Fibroblast of pulmonary artery (primary cell): ENCODE measurements around the gene ANKRD53.

Source experiments
- DNase-seq: peaks from one replicate; pipeline ENCODE4 v3.0.0-alpha.2; 2010; ENCODE audit warnings: low read depth
- H3K4me3 ChIP-seq: replicated peaks from 2 replicates; pipeline ENCODE4 v1.5.1; 2011; ENCODE audit warnings: low read depth, mild to moderate bottlenecking, control low read depth, low read length, moderate library complexity
- TF ChIP-seq, protein P1 (sequence below): IDR thresholded peaks from 2 replicates; pipeline ENCODE4 v1.5.1; 2011; ENCODE audit warnings: mild to moderate bottlenecking, control low read depth, low read length, inconsistent platforms; ENCODE audit errors: missing control alignments

Gene ANKRD53

DNA sequence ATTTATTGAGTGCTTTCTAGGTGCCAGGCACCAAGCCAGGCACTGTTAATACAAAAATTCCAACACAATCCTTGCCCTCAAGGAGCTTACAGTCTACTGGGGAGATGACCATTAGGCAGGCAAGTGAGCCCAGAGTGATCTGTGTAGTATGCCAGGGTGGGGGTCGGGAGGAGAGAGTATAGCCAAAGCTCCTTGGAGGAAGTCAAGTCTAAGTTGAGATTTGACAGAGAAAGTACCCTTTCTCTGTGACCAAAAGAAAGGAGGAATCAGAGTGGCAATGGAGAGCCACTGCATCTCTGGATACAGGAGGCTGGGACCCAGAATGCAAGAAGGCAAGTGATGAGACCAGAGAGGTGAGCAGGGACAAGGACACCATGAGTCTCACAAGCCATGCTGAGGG, 7.5 kb downstream of the ANKRD53 start:
- TF ChIP-seq, protein P1, sequence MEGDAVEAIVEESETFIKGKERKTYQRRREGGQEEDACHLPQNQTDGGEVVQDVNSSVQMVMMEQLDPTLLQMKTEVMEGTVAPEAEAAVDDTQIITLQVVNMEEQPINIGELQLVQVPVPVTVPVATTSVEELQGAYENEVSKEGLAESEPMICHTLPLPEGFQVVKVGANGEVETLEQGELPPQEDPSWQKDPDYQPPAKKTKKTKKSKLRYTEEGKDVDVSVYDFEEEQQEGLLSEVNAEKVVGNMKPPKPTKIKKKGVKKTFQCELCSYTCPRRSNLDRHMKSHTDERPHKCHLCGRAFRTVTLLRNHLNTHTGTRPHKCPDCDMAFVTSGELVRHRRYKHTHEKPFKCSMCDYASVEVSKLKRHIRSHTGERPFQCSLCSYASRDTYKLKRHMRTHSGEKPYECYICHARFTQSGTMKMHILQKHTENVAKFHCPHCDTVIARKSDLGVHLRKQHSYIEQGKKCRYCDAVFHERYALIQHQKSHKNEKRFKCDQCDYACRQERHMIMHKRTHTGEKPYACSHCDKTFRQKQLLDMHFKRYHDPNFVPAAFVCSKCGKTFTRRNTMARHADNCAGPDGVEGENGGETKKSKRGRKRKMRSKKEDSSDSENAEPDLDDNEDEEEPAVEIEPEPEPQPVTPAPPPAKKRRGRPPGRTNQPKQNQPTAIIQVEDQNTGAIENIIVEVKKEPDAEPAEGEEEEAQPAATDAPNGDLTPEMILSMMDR = no peak
- no peak overlapping the region for H3K4me3 ChIP-seq
- DNase-seq = no peak

DNA sequence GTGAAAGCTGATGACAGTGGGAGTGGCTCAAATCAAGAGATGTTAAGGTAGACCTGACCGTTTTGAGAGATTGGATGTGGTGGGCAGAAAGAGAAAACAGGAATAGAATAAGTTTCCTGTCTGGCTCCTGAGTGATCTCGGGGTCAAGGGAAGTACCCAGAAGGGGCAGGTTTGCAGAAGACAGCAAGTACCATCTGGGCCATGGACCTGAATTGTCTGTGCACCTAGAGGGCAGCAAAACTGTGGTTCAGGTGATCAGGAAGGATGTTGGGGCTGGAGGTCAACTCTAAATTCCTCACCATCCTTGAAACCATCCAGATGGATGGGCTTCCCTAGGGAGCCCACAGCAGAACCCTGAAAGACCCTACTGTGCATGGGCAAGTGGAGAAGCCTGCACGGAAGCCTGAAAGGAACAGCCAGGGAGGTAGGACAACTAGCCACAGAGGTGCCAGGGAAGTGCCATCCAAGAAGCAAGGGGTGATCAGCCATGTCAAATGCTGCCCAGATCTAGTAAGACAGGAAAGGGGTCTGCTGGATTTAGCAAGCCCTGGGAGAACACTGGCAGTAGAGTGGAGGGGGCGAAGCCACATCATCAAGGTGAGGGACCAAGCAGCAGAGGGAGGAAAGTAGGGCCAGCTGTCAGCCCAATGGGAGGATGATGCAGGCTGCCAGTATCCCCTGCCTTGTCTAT, 8.2 kb downstream of the ANKRD53 start:
- DNase-seq = no peak
- TF ChIP-seq, protein P1 = no peak
- H3K4me3 ChIP-seq = no peak overlapping the region

DNA sequence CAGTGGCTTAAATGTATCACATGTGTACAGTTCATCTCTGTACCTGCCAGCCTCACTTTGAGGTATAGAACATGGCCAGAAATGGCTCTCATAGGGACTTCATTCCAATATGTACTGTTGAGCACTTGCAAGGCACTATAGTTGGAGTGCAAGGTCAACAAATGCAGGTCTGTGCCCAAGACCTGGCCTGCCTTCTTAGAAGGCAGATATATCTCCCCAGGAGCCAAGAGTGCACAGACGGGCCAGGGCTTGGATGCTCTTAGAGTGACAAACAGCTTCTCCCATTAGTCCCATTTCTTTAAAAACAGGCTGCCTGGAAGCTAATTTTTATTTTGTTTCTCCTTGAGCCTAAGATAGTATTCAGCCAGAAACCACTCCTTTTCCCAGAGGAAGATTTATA, 9.0 kb downstream of the ANKRD53 start:
- H3K4me3 ChIP-seq = no peak overlapping the region
- TF ChIP-seq, protein P1 = no peak

DNA sequence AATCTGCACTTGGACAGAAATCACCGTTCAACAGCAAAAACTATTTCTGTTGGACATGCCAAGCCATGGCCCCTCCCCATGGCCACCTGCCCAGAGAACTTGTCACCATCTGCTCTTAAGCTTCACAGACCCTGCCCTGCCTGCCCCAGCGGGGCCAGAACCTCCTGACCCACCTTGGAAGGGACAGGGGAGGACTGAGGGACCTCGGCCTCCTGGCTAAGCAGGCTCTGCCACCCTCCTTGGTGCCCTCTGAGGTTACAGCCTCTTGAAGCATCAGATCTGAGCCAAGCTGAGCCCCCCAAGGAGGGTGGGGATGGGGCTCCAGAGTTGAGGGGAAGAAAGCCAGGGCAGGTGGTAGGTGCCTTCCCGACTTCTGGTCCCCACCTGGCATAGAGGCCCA, 9.7 kb downstream of the ANKRD53 start:
- no peak overlapping the region for H3K4me3 ChIP-seq
- no peak for DNase-seq
- TF ChIP-seq, protein P1 = no peak

More for the DNA sequence above, 9.0 kb downstream of the ANKRD53 start:
- DNase-seq = no peak

DNA sequence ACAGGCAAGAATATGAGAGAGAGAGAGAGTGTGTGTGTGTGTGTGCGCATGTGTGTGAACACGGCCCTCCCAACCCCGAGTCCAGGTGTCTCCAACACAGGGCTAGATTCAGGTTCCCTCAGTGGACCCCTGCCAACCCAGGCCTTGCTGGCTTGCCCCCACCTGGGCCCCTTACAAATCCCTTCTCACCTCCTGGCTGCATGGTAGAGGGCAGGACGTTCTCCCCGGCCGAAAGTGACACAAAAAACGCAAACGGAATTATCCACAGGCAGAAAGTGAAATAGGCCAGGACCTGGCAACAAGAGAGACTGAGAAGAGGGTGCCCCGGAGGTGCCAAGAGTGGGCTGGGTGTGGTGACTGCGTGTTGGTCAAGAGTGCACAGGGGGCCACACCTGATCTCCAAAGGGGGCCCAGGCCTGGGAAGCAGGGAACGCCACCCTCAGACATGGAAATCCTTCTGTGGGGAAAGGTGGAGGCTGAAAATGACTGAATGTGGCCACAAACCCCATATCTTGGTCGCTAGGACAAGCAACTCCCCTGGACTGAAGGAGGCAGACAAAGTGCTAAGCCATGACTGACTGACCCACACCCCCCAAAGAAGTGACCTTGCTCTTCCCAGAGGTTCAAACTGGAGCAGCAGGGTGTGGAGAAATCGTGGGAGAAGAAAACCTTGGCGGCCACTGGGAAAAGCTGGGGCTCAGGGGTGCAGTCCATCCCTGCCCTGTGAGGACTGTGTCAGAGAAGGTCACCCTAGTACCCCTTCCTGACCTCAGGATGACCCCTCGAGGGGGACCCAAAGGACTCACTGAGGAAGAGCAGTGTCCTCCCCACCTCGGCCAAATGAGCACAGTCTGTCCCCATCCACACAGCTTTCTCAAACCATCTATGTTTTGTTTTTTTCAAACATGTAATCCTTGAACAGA, 10.6 kb downstream of the ANKRD53 start:
- TF ChIP-seq, protein P1 = no peak
- no peak overlapping the region for H3K4me3 ChIP-seq
- DNase-seq = no peak

DNA sequence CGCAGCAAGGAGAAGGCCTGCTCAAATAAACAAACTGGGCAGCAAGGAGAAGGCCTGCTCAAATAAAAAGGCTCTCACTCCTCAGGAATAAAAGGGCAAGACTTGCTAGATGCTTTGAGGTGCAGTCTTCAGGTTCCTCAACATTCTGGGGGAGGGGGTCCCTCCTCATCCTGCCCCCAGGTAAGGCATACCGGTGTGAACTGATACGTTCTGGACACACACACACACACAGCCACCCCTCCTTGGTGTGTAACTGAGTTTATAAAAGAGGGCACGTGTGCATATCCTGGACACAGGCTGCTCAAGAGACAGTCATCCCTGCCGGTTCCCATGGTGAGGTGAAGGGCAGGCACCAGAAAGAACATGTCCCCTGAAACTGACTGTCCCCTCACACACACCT, 11.8 kb downstream of the ANKRD53 start:
- no peak for DNase-seq
- no peak overlapping the region for H3K4me3 ChIP-seq
- TF ChIP-seq, protein P1 = no peak
